ENCODE measurements around the gene CACNB2. TPM values are rescaled to one million over a fixed set of nuclear protein-coding genes. Genes with fewer than 3 reads are reported as not detected.
"Not testable (repeated sequence)": the region's sequence is repeated elsewhere in the genome, so short reads cannot be mapped to it uniquely, and the experiment has no call there.

The CACNB2 gene
- total RNA-seq, 4 donors from 2014 or later: 60.3 to 158 (median 89.1) TPM

DNA sequence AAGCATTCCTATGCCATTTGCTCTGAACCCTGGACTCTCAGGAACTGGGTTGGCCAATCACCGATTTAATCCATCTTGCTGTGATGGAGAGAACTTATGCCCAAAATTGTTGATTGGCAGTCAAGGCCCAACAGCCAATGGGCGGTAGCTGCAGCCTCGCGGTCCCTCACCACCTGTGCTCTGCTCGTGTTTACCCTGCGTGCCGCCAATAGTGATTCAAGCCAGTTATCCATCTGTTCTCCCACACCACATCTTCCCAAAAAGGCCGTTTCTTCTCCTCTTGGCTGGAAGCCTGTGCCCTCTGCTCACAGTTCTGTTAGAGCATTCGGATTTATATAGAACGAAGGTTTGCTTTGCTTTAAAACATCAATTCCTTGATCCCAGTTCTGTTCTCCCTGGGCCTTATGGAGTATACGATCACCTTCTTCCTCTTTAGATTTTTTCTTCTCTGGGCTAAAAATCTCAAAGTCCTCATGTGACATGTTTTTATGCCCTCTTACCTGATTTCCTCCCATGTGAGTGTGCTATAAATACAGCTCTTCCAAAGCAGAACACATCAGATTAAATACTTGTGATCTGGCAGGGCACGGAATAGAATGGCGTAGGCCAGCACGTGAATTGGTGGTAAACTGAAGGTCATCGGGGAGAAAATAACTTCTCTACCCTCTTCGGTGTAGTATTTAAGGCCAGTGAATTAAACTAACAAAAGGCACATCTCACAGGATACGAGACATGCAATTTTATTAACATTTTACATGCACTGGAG is 298.3 kb downstream of the CACNB2 start:
- H3K36me3 ChIP-seq: no peaks in the 10 kb centered on the region
- no peaks in the 10 kb centered on the region for H3K9me3 ChIP-seq
- H3K4me3 ChIP-seq: no peak overlapping the region
- peaks cover 0 to 33% (median 0%) of the 10 kb centered on the region in 3 donors for H3K4me1 ChIP-seq
- H3K27me3 ChIP-seq: no peaks in the 10 kb centered on the region
- no peak for ATAC-seq
- WGBS, 2 donors (ENCODE audit: low coverage in 1 of 2): 35 to 79% methylated on average over 9 to 16 of the region's 17 CpGs
- peak overlapping the region in 3 of 4 donors; percentile 50 to 60 (median 57) for H3K27ac ChIP-seq
- TF ChIP-seq, protein P1, sequence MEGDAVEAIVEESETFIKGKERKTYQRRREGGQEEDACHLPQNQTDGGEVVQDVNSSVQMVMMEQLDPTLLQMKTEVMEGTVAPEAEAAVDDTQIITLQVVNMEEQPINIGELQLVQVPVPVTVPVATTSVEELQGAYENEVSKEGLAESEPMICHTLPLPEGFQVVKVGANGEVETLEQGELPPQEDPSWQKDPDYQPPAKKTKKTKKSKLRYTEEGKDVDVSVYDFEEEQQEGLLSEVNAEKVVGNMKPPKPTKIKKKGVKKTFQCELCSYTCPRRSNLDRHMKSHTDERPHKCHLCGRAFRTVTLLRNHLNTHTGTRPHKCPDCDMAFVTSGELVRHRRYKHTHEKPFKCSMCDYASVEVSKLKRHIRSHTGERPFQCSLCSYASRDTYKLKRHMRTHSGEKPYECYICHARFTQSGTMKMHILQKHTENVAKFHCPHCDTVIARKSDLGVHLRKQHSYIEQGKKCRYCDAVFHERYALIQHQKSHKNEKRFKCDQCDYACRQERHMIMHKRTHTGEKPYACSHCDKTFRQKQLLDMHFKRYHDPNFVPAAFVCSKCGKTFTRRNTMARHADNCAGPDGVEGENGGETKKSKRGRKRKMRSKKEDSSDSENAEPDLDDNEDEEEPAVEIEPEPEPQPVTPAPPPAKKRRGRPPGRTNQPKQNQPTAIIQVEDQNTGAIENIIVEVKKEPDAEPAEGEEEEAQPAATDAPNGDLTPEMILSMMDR (IDR thresholded peaks at IDR 0.05): no peak
- TF ChIP-seq POLR2AphosphoS5 (IDR thresholded peaks at IDR 0.05) (no peak), EP300 (IDR thresholded peaks at IDR 0.05) (no peak), POLR2A (IDR thresholded peaks at IDR 0.05) (no peak)

DNA sequence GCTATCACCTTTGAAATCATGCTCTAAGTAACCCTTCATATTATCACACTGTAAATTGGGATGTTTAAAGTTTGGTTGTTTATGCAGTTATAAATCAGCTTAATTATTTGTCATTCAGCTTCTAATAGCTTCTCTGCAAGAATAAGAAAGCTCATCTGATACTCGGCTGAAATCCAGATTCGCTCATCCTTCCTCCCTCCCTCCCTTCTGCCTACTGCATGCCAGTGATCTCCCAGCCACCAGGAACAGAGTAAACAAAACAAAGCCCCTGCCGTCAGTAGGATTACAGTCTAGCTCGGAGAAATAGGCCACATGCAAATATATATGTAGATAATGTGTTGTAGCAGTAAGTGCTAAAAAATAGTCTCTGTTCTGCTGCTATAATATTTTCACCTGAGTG is 299.4 kb downstream of the CACNB2 start:
- WGBS, 2 donors (ENCODE audit: low coverage in 1 of 2): 71 to 78% methylated on average over 1 to 4 of the region's 4 CpGs
- Histone ChIP-seq H3K9me3 (no peaks in the 10 kb centered on the region), H3K4me1 (peaks cover 0 to 35% (median 0%) of the 10 kb centered on the region in 3 donors), H3K36me3 (no peaks in the 10 kb centered on the region), H3K27ac (peak overlapping the region in 1 of 4 donors; percentile 60), H3K27me3 (no peaks in the 10 kb centered on the region), H3K4me3 (no peak overlapping the region)
- TF ChIP-seq EP300 (IDR thresholded peaks at IDR 0.05) (no peak), POLR2AphosphoS5 (IDR thresholded peaks at IDR 0.05) (no peak), POLR2A (IDR thresholded peaks at IDR 0.05) (no peak)
- TF ChIP-seq, protein P1 (IDR thresholded peaks at IDR 0.05): no peak
- no peak for ATAC-seq

DNA sequence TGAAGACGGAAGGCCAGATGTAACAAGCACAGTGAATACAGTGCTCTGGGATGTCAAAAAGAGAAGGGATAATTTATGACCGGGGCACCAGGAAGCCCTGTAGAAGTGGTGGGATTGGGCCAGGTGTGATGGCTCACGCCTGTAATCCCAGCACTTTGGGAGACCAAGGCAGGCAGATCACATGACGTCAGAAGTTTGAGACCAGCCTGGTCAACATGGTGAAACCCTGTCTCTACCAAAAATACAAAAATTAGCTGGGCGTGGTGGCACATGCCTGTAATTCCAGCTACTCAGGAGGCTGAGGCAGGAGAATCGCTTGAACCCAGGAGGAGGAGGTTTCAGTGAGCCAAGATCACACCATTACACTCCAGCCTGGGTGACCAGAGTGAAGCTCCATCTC is 305.4 kb downstream of the CACNB2 start:
- peak overlapping the region in 3 of 4 donors; percentile 6 to 59 (median 22) for H3K27ac ChIP-seq
- H3K36me3 ChIP-seq, H3K9me3 ChIP-seq, ATAC-seq, H3K4me3 ChIP-seq, H3K27me3 ChIP-seq: not testable (repeated sequence)
- WGBS, 2 donors (ENCODE audit: low coverage in 1 of 2): 66 to 87% methylated on average over 4 to 5 of the region's 6 CpGs
- peaks cover 0 to 41% (median 0%) of the 10 kb centered on the region in 3 donors for H3K4me1 ChIP-seq

DNA sequence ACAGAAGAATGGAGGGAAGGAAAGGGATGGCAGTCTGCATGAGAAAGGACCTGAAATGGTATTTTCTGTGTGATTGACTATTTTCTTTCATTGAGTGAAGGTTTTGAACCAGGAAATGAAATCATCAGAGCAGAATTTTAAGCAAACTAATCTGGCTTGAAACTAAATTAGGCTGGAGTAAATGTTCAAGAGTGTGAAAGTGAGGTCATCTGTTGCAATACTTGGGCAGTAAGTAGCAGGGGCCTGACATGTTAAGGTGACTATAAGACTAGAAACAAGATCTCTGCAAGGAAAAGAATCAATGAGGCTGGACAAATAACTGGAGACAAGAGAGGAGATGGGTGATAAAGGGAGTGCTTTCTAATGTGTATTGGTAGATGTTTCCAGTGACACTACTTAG is 306.0 kb downstream of the CACNB2 start:
- H3K4me1 ChIP-seq: peaks cover 0 to 47% (median 0%) of the 10 kb centered on the region in 3 donors
- H3K27ac ChIP-seq: peak overlapping the region in 1 of 4 donors; percentile 59
- TF ChIP-seq, protein P1 (IDR thresholded peaks at IDR 0.05): no peak
- TF ChIP-seq POLR2AphosphoS5 (IDR thresholded peaks at IDR 0.05) (no peak), EP300 (IDR thresholded peaks at IDR 0.05) (no peak), POLR2A (IDR thresholded peaks at IDR 0.05) (no peak)
- no peaks in the 10 kb centered on the region for H3K27me3 ChIP-seq
- no peaks in the 10 kb centered on the region for H3K36me3 ChIP-seq
- H3K9me3 ChIP-seq: no peaks in the 10 kb centered on the region
- no peak for ATAC-seq
- no peak overlapping the region for H3K4me3 ChIP-seq

DNA sequence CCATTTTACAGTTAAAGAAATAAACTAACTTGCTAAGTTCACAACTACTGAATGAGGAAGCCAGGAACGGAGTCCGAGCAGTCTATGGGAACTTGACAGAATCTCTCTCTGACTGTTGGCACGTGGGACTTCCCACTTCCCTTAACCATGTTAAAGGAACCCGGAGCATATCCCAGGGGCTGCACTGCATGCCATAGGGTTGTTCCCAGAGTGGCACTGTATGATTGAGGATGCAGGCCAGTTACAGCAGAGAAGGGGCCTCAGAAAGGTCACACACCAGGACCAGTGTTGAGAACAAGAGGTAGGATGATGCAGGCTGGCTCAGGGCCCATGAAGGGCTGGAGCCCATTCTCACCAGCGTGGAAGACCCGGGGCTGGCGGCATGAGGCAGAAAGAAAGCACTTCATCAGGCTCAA is 309.4 kb downstream of the CACNB2 start:
- no peak overlapping the region for H3K27ac ChIP-seq
- H3K4me3 ChIP-seq: no peak overlapping the region
- 18 to 62% methylated on average over 3 to 7 of the region's 7 CpGs for WGBS, 2 donors (ENCODE audit: low coverage in 1 of 2)
- no peaks in the 10 kb centered on the region for H3K36me3 ChIP-seq
- H3K4me1 ChIP-seq: peaks cover 0 to 48% (median 0%) of the 10 kb centered on the region in 3 donors
- no peaks in the 10 kb centered on the region for H3K9me3 ChIP-seq
- ATAC-seq: no peak
- TF ChIP-seq EP300 (IDR thresholded peaks at IDR 0.05) (no peak), POLR2AphosphoS5 (IDR thresholded peaks at IDR 0.05) (no peak), POLR2A (IDR thresholded peaks at IDR 0.05) (no peak)
- TF ChIP-seq, protein P1 (IDR thresholded peaks at IDR 0.05): no peak
- H3K27me3 ChIP-seq: no peaks in the 10 kb centered on the region

All from gastroesophageal sphincter (tissue), 4 donors.